SU-DHL-6 (cell line): ENCODE measurements around the gene DKKL1.

Source experiments
- H2AFZ ChIP-seq: fragments of 200-600 bp; sonication (generic); 2 replicates; pipeline ENCODE4 v1.6.1; 2014; ENCODE audit warnings: low read depth, mild to moderate bottlenecking, moderate library complexity, mixed read lengths, antibody characterized with exemption, low read length; ENCODE audit not compliant: severe bottlenecking
- H3F3A ChIP-seq: fragments of 200-600 bp; shearing (Covaris generic); 2 replicates; pipeline ENCODE4 v1.6.0; 2016; ENCODE audit warnings: antibody characterized with exemption, mild to moderate bottlenecking; ENCODE audit not compliant: insufficient read depth
- H3K27ac ChIP-seq: fragments of 200-600 bp; sonication (generic); 2 replicates; pipeline ENCODE4 v1.5.1; 2016; ENCODE audit warnings: low read depth, mild to moderate bottlenecking, low read length, moderate library complexity, mixed read lengths
- H3K27me3 ChIP-seq: fragments of 200-600 bp; sonication (generic), shearing (Covaris generic); 2 replicates; pipeline ENCODE4 v1.6.0; 2014; ENCODE audit warnings: mild to moderate bottlenecking, low read length
- H3K36me3 ChIP-seq: fragments of 200-600 bp; sonication (generic); 2 replicates; pipeline ENCODE4 v1.6.1; 2014; ENCODE audit warnings: mild to moderate bottlenecking, low read length, mixed read lengths
- H3K4me2 ChIP-seq: fragments of 300-600, 200-600 bp; shearing (Covaris generic), sonication (generic); 2 replicates; pipeline ENCODE4 v1.6.0; 2014; ENCODE audit warnings: low read length, low read depth, mild to moderate bottlenecking; ENCODE audit not compliant: poor library complexity, severe bottlenecking
- H3K4me3 ChIP-seq: fragments of 200-600 bp; sonication (generic); 2 replicates; pipeline ENCODE4 v1.5.1; 2014; ENCODE audit warnings: antibody characterized with exemption, low read length, mild to moderate bottlenecking, mixed read lengths; ENCODE audit not compliant: insufficient read depth, poor library complexity, severe bottlenecking
- H3K79me2 ChIP-seq: fragments of 200-600 bp; sonication (generic); 2 replicates; pipeline ENCODE4 v1.6.1; 2014; ENCODE audit warnings: mild to moderate bottlenecking, low read length, moderate library complexity; ENCODE audit not compliant: insufficient read depth
- H3K9ac ChIP-seq: fragments of 200-600 bp; sonication (generic); 2 replicates; pipeline ENCODE4 v1.7.0; 2014; ENCODE audit warnings: mild to moderate bottlenecking, low read length
- H3K9me2 ChIP-seq: fragments of 200-600 bp; sonication (generic); replicated peaks from 2 replicates; pipeline ENCODE4 v1.6.1; 2014; ENCODE audit warnings: low read length; ENCODE audit not compliant: insufficient read depth
- H3K9me3 ChIP-seq: fragments of 200-600 bp; sonication (generic); 2 replicates; pipeline ENCODE4 v1.6.1; 2014; ENCODE audit warnings: low read length, mixed read lengths; ENCODE audit not compliant: insufficient read depth
- H4K20me1 ChIP-seq: fragments of 200-600 bp; sonication (generic); 2 replicates; pipeline ENCODE4 v1.6.1; 2014; ENCODE audit warnings: low read depth, mild to moderate bottlenecking, antibody characterized with exemption, low read length, moderate library complexity, mixed read lengths
- CTCF ChIP-seq: fragments of 200-600 bp; sonication (generic); IDR thresholded peaks from one replicate; pipeline ENCODE4 v1.5.1; 2017; ENCODE audit warnings: antibody characterized with exemption, mild to moderate bottlenecking, low read length, moderate library complexity; ENCODE audit not compliant: insufficient read depth, poor library complexity, severe bottlenecking
- EZH2phosphoT487 ChIP-seq: fragments of 200-600 bp; sonication (generic), shearing (Covaris generic); conservative IDR thresholded peaks from 2 replicates; pipeline ENCODE4 v1.6.1; 2018; ENCODE audit warnings: mild to moderate bottlenecking, antibody characterized with exemption, low read length, moderate library complexity, mixed read lengths

DKKL1 gene

GRCh38 chr19:49420227-49420626 is 56.5 kb downstream of the DKKL1 start:
- Histone ChIP-seq H2AFZ (no peak overlapping the region), H3K9ac (no peak overlapping the region), H3F3A (no peaks in the 10 kb centered on the region), H3K79me2 (no peaks in the 10 kb centered on the region), H3K4me2 (no peak overlapping the region), H4K20me1 (no peaks in the 10 kb centered on the region), H3K9me2 (no peaks in the 10 kb centered on the region), H3K27me3 (no peaks in the 10 kb centered on the region), H3K9me3 (no peaks in the 10 kb centered on the region), H3K4me3 (no peak overlapping the region), H3K36me3 (no peaks in the 10 kb centered on the region), H3K27ac (no peak overlapping the region)
- no peak for TF ChIP-seq EZH2phosphoT487
- no peak for TF ChIP-seq CTCF

GRCh38 chr19:49421039-49421877 is 57.6 kb downstream of the DKKL1 start:
- H3K27me3 ChIP-seq = no peaks in the 10 kb centered on the region
- no peak overlapping the region for H3K4me3 ChIP-seq

GRCh38 chr19:49421878-49422202 is 58.2 kb downstream of the DKKL1 start:
- TF ChIP-seq CTCF = no peak
- no peaks in the 10 kb centered on the region for H3K27me3 ChIP-seq
- no peak overlapping the region for H3K4me2 ChIP-seq

More at GRCh38 chr19:49421039-49421877, 57.6 kb downstream of the DKKL1 start:
- Histone ChIP-seq H3K36me3 (no peaks in the 10 kb centered on the region), H3K27ac (no peak overlapping the region), H3F3A (no peaks in the 10 kb centered on the region), H3K9me3 (no peaks in the 10 kb centered on the region), H3K4me2 (no peak overlapping the region), H3K9ac (no peak overlapping the region), H4K20me1 (no peaks in the 10 kb centered on the region), H3K79me2 (no peaks in the 10 kb centered on the region), H2AFZ (no peak overlapping the region), H3K9me2 (no peaks in the 10 kb centered on the region)
- no peak for TF ChIP-seq CTCF

More at GRCh38 chr19:49421878-49422202, 58.2 kb downstream of the DKKL1 start:
- no peaks in the 10 kb centered on the region for H3K79me2 ChIP-seq
- no peaks in the 10 kb centered on the region for H3K9me3 ChIP-seq
- H3K27ac ChIP-seq = no peak overlapping the region
- H4K20me1 ChIP-seq = no peaks in the 10 kb centered on the region
- no peaks in the 10 kb centered on the region for H3F3A ChIP-seq
- H3K36me3 ChIP-seq = no peaks in the 10 kb centered on the region
- no peak overlapping the region for H3K9ac ChIP-seq
- no peaks in the 10 kb centered on the region for H3K9me2 ChIP-seq
- H2AFZ ChIP-seq = no peak overlapping the region
- no peak overlapping the region for H3K4me3 ChIP-seq
